ENCODE measurements around the gene PRPF40A.
A peak's percentile ranks its signal among the peaks of the same experiment; 100 is the strongest.

PRPF40A gene

GRCh38 chr2:152606081-152606480, 111.2 kb downstream of the PRPF40A start:
- TF ChIP-seq, protein P1, sequence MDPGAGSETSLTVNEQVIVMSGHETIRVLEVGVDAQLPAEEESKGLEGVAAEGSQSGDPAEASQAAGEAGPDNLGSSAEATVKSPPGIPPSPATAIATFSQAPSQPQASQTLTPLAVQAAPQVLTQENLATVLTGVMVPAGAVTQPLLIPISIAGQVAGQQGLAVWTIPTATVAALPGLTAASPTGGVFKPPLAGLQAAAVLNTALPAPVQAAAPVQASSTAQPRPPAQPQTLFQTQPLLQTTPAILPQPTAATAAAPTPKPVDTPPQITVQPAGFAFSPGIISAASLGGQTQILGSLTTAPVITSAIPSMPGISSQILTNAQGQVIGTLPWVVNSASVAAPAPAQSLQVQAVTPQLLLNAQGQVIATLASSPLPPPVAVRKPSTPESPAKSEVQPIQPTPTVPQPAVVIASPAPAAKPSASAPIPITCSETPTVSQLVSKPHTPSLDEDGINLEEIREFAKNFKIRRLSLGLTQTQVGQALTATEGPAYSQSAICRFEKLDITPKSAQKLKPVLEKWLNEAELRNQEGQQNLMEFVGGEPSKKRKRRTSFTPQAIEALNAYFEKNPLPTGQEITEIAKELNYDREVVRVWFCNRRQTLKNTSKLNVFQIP (CRISPR knock-in tag; IDR thresholded peaks at IDR 0.05; ENCODE audit: borderline replicate concordance, low read depth), result no peak
- TF ChIP-seq RARB (CRISPR knock-in tag; IDR thresholded peaks at IDR 0.05), result no peak
- TF ChIP-seq BACH2 (CRISPR knock-in tag; IDR thresholded peaks at IDR 0.05; ENCODE audit: borderline replicate concordance), result no peak
- TF ChIP-seq OSR1 (CRISPR knock-in tag; IDR thresholded peaks at IDR 0.05), result no peak
- TF ChIP-seq ESRRG (CRISPR knock-in tag; IDR thresholded peaks at IDR 0.05), result no peak
- no peak for TF ChIP-seq ZNF8 (CRISPR knock-in tag; IDR thresholded peaks at IDR 0.05)
- TF ChIP-seq, protein P2, sequence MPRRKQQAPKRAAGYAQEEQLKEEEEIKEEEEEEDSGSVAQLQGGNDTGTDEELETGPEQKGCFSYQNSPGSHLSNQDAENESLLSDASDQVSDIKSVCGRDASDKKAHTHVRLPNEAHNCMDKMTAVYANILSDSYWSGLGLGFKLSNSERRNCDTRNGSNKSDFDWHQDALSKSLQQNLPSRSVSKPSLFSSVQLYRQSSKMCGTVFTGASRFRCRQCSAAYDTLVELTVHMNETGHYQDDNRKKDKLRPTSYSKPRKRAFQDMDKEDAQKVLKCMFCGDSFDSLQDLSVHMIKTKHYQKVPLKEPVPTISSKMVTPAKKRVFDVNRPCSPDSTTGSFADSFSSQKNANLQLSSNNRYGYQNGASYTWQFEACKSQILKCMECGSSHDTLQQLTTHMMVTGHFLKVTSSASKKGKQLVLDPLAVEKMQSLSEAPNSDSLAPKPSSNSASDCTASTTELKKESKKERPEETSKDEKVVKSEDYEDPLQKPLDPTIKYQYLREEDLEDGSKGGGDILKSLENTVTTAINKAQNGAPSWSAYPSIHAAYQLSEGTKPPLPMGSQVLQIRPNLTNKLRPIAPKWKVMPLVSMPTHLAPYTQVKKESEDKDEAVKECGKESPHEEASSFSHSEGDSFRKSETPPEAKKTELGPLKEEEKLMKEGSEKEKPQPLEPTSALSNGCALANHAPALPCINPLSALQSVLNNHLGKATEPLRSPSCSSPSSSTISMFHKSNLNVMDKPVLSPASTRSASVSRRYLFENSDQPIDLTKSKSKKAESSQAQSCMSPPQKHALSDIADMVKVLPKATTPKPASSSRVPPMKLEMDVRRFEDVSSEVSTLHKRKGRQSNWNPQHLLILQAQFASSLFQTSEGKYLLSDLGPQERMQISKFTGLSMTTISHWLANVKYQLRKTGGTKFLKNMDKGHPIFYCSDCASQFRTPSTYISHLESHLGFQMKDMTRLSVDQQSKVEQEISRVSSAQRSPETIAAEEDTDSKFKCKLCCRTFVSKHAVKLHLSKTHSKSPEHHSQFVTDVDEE (CRISPR knock-in tag; IDR thresholded peaks at IDR 0.05), result no peak
- no peak for TF ChIP-seq ISL1 (CRISPR knock-in tag; IDR thresholded peaks at IDR 0.05)
- TF ChIP-seq CREB5 (CRISPR knock-in tag; IDR thresholded peaks at IDR 0.05; ENCODE audit: low read depth), result no peak
- no peak for TF ChIP-seq ZC3H10 (CRISPR knock-in tag; IDR thresholded peaks at IDR 0.05)
- no peak for TF ChIP-seq ZFP3 (CRISPR knock-in tag; IDR thresholded peaks at IDR 0.05)
- TF ChIP-seq TOX (CRISPR knock-in tag; IDR thresholded peaks at IDR 0.05; ENCODE audit: borderline replicate concordance), result no peak
- TF ChIP-seq TCF4 (CRISPR knock-in tag; IDR thresholded peaks at IDR 0.05; ENCODE audit: borderline replicate concordance), result no peak
- TF ChIP-seq GLIS3 (CRISPR knock-in tag; IDR thresholded peaks at IDR 0.05), result no peak
- no peak for TF ChIP-seq ZNF70 (CRISPR knock-in tag; IDR thresholded peaks at IDR 0.05)
- TF ChIP-seq CSRNP3 (CRISPR knock-in tag; IDR thresholded peaks at IDR 0.05), result no peak
- no peak for TF ChIP-seq ZFP30 (CRISPR knock-in tag; IDR thresholded peaks at IDR 0.05)
- TF ChIP-seq PPARA (CRISPR knock-in tag; IDR thresholded peaks at IDR 0.05; ENCODE audit: borderline replicate concordance), result no peak
- no peak for TF ChIP-seq ZNF565 (CRISPR knock-in tag; conservative IDR thresholded peaks at IDR 0.05; ENCODE audit: low read depth)
- ATAC-seq, result peak; percentile 37; the same call in 2 of the 3 replicates

DNA sequence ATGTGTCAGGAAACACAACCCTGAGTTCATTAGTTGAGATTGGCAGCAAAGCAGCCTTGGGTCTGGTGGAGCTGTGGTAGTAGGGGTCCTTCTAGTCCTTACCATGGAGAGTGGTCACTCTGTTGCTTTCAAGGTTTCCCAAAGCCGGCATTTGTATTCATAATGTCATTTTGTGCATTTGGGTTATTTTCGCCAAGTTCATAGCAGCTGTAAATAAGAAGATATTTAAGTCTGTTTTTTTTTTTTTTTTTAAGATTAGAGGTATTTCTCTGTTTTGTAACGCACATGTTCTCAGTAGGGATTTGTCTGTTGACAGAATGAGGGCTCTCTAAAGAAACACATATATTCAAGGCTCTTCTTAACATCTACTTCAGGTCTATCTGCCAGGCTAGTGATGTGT, 114.1 kb downstream of the PRPF40A start:
- no peak for ATAC-seq
- no peak for TF ChIP-seq ZNF8 (CRISPR knock-in tag; IDR thresholded peaks at IDR 0.05)
- TF ChIP-seq BACH2 (CRISPR knock-in tag; IDR thresholded peaks at IDR 0.05; ENCODE audit: borderline replicate concordance), result no peak
- TF ChIP-seq ZC3H10 (CRISPR knock-in tag; IDR thresholded peaks at IDR 0.05), result no peak
- no peak for TF ChIP-seq PPARA (CRISPR knock-in tag; IDR thresholded peaks at IDR 0.05; ENCODE audit: borderline replicate concordance)
- TF ChIP-seq, protein P1 (CRISPR knock-in tag; IDR thresholded peaks at IDR 0.05; ENCODE audit: borderline replicate concordance, low read depth), result no peak
- no peak for TF ChIP-seq RARB (CRISPR knock-in tag; IDR thresholded peaks at IDR 0.05)
- no peak for TF ChIP-seq PATZ1 (CRISPR knock-in tag; IDR thresholded peaks at IDR 0.05; ENCODE audit: borderline replicate concordance)
- TF ChIP-seq, protein P2 (CRISPR knock-in tag; IDR thresholded peaks at IDR 0.05), result no peak
- no peak for TF ChIP-seq CREB5 (CRISPR knock-in tag; IDR thresholded peaks at IDR 0.05; ENCODE audit: low read depth)
- TF ChIP-seq ISL1 (CRISPR knock-in tag; IDR thresholded peaks at IDR 0.05), result no peak
- no peak for TF ChIP-seq ZNF565 (CRISPR knock-in tag; conservative IDR thresholded peaks at IDR 0.05; ENCODE audit: low read depth)
- no peak for TF ChIP-seq TOX (CRISPR knock-in tag; IDR thresholded peaks at IDR 0.05; ENCODE audit: borderline replicate concordance)
